LNCaP clone FGC (cell line): ENCODE results near the gene ARID1A.
A peak's percentile ranks its signal among the peaks of the same experiment; 100 is the strongest.

Source experiments
- DNase-seq: peaks from one replicate; pipeline ENCODE4 v3.0.0-alpha.2; 2011; ENCODE audit warnings: low read depth
- H3K4me3 ChIP-seq: 2 replicates; pipeline ENCODE4 v1.5.1; 2011; ENCODE audit warnings: mild to moderate bottlenecking, low read depth, low read length, control low read depth
- TF ChIP-seq, protein P1 (sequence below): IDR thresholded peaks from 2 replicates; pipeline ENCODE4 v1.5.1; 2012; ENCODE audit warnings: mild to moderate bottlenecking; ENCODE audit not compliant: control insufficient read depth, insufficient read depth; ENCODE audit errors: extremely low read depth

ARID1A gene

DNA sequence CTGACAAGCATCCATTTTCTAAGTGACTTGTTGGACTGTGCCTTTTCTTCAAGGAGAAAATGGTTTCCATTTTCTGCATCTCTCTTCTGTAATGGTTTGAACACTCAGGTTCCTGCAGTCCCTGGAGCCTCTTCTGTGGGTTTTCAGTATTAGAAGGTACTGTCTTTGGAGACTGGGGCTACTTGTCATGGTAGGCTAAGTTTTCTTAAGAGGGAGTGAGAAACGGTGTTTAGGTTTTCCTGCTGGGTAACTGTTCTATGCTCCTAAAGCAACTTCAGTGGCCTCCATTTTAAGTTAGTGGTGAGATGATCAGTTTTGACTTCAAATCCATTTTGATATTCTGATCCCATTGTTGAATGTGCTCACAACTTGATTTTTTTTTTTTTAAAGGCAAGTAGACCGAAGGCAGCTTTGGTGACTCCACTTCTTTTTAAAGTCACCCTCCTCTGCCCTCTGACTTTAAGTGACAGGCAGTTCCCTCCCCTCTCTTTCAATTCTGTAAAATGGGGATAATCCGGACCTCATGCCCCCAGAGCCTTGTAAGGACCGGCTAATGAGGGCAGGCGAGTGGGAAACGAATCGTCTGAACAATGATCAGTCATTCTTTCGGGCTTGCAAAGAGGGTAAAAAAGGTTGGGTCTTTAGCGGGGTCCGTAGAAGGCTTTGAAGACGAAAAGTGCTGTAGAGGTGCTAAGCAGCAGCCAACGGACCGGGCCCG, 1.0 kb upstream of the ARID1A start:
- H3K4me3 ChIP-seq: peak overlapping the region; percentile 67
- TF ChIP-seq, protein P1, sequence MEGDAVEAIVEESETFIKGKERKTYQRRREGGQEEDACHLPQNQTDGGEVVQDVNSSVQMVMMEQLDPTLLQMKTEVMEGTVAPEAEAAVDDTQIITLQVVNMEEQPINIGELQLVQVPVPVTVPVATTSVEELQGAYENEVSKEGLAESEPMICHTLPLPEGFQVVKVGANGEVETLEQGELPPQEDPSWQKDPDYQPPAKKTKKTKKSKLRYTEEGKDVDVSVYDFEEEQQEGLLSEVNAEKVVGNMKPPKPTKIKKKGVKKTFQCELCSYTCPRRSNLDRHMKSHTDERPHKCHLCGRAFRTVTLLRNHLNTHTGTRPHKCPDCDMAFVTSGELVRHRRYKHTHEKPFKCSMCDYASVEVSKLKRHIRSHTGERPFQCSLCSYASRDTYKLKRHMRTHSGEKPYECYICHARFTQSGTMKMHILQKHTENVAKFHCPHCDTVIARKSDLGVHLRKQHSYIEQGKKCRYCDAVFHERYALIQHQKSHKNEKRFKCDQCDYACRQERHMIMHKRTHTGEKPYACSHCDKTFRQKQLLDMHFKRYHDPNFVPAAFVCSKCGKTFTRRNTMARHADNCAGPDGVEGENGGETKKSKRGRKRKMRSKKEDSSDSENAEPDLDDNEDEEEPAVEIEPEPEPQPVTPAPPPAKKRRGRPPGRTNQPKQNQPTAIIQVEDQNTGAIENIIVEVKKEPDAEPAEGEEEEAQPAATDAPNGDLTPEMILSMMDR: no peak
- DNase-seq: no peak

DNA sequence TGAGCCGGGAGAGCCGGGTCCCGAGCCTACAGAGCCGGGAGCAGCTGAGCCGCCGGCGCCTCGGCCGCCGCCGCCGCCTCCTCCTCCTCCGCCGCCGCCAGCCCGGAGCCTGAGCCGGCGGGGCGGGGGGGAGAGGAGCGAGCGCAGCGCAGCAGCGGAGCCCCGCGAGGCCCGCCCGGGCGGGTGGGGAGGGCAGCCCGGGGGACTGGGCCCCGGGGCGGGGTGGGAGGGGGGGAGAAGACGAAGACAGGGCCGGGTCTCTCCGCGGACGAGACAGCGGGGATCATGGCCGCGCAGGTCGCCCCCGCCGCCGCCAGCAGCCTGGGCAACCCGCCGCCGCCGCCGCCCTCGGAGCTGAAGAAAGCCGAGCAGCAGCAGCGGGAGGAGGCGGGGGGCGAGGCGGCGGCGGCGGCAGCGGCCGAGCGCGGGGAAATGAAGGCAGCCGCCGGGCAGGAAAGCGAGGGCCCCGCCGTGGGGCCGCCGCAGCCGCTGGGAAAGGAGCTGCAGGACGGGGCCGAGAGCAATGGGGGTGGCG, 371 bp downstream of the ARID1A start:
- TF ChIP-seq, protein P1: no peak
- peak overlapping the region; percentile 67 for H3K4me3 ChIP-seq
- DNase-seq: no peak

DNA sequence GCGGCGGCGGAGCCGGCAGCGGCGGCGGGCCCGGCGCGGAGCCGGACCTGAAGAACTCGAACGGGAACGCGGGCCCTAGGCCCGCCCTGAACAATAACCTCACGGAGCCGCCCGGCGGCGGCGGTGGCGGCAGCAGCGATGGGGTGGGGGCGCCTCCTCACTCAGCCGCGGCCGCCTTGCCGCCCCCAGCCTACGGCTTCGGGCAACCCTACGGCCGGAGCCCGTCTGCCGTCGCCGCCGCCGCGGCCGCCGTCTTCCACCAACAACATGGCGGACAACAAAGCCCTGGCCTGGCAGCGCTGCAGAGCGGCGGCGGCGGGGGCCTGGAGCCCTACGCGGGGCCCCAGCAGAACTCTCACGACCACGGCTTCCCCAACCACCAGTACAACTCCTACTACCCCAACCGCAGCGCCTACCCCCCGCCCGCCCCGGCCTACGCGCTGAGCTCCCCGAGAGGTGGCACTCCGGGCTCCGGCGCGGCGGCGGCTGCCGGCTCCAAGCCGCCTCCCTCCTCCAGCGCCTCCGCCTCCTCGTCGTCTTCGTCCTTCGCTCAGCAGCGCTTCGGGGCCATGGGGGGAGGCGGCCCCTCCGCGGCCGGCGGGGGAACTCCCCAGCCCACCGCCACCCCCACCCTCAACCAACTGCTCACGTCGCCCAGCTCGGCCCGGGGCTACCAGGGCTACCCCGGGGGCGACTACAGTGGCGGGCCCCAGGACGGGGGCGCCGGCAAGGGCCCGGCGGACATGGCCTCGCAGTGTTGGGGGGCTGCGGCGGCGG, 1.0 kb downstream of the ARID1A start:
- DNase-seq: no peak
- peak overlapping the region; percentile 67 for H3K4me3 ChIP-seq
- TF ChIP-seq, protein P1: no peak

DNA sequence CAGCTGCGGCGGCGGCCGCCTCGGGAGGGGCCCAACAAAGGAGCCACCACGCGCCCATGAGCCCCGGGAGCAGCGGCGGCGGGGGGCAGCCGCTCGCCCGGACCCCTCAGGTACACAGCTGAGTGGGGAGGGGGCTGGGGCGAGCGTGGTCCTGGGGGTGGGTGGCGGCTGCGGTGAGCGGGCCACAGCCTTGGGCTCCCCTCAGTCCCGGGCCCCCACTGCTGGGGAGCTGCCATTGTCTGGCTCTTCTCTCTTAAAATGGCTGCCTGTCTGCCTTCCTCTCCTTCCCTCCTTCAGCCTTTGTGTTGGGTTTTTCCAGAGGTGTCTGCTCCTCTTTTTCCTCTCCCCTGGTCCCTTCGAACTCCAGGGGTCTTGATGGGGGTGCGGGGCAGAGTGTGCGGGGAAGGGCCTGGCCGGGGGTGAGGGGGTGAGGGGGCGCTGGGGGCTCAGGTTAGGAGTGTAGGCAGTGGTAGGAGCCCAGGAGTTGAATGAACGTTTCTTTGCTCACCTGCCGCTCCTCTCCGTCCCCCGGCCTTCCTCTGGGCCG, 1.7 kb downstream of the ARID1A start:
- TF ChIP-seq, protein P1: no peak
- no peak for DNase-seq
- peak overlapping the region; percentile 67 for H3K4me3 ChIP-seq

DNA sequence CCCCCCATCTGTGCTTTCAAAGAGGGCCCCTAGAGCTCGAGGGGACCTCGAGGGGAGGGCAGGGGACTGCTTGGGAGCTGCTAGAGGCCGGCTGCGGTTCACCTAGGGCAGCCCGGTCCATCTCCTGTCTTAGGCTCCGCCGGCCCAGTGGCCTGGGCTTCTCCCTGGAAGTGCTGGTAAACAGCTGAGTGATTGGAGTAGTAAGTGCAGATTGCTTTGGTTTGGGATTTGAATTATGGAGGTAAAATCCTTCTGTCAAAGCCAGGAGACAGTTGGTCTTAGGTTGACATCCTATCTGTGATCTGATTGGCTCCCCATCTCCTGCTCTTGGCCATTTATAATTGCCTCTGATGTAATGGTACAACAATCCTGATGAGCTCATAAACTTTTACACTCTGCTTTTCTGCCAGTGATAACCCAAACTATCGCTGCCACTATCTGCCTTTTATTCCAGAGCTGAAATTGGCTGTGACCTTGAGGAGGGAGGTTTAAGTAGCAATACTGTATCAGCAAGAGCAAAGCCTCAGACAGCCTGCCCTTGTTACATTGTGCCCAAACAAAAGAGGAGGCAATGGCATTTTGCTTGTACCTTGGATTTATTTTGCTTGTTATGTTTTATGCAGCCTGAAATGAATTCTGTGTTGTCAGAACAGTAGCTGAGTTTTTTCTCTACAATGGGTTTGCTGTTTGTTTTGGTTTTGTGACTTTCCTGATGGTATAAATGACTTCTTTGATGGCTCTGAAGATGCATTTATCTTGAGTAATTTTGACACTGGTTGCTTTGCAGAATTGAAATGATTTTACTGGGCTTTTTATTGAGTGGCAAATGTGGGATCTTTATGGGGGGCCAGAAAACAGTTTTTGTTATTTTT, 2.4 kb downstream of the ARID1A start:
- peak overlapping the region; percentile 67 for H3K4me3 ChIP-seq
- DNase-seq: peak; percentile 98
- TF ChIP-seq, protein P1: no peak

DNA sequence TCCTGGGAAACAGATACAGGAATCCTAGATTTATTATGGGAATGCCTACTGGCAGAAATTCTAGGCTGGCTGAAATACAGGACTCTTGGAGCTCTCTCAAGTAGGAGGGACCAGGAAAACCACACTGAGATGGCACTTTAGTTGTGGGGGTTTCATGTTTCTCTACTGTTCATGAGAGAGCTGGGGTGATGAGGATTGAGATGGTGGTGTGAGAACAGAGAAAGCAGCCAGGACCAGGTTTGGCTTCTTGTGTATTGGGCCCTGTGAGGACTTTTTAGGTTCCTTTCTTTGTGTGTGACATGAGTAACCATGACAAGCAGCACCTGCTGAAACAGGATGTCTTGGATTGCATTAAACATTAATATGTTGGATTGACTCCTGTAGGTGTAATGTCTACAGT, 4.9 kb downstream of the ARID1A start:
- H3K4me3 ChIP-seq: no peak overlapping the region
- no peak for DNase-seq

More for the DNA sequence above, 4.9 kb downstream of the ARID1A start:
- TF ChIP-seq, protein P1: no peak
